Measurements from ENCODE around the gene HDGFL3. TPM values are rescaled to one million over a fixed set of nuclear protein-coding genes. Genes with fewer than 3 reads are reported as not detected.
A peak's percentile ranks its signal among the peaks of the same experiment; 100 is the strongest.

Gene HDGFL3
- total RNA-seq, 1 donor from 2014 or later: 231 TPM

DNA sequence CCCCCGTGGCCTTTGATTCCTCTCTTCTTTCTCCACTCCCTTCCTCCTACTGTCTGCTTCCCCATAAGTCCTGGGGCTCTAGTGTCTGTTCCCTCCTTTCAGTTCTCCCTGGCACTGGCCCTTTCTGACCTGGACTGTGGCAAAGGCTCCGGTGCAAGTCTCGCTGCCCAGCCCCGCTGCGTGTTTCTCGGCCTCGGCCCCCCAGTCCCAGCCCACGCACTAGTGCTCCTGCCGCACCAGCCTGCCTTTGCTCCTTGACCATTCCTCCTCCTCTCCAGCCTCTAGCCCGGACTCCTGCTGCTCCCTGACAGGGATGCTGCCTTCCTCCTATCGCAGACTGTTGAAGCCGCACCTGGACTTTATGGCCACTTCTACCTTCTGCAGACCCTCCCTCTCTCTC is 98.1 kb downstream of the HDGFL3 start:
- H3K4me2 ChIP-seq: no peak overlapping the region
- Mint-ChIP-seq H3K36me3 (no peaks in the 10 kb centered on the region), H3K4me3 (no peak overlapping the region), H3K9me3 (peaks cover 11% of the 10 kb centered on the region), H3K27me3 (ENCODE audit: insufficient read depth, low read depth) (peaks cover 32% of the 10 kb centered on the region), H3K27ac (no peak overlapping the region), H3K4me1 (peaks cover 14% of the 10 kb centered on the region)
- H3K9me3 ChIP-seq (ENCODE audit: low read depth): no peaks in the 10 kb centered on the region
- TF ChIP-seq CTCF (IDR thresholded peaks at IDR 0.05): no peak
- no peak for TF ChIP-seq EZH2phosphoT487 (IDR thresholded peaks at IDR 0.05)
- no peak for TF ChIP-seq EZH2 (IDR thresholded peaks at IDR 0.05)
- DNase-seq (ENCODE audit: low spot score): no peak
- peaks cover 56% of the 10 kb centered on the region for H3K27me3 ChIP-seq
- no peak overlapping the region for H2AFZ ChIP-seq (replicated peaks)
- no peaks in the 10 kb centered on the region for H3K36me3 ChIP-seq
- no peaks in the 10 kb centered on the region for H3K79me2 ChIP-seq (ENCODE audit: low read depth)
- no peaks in the 10 kb centered on the region for H3K4me1 ChIP-seq
- H3K4me3 ChIP-seq: no peak overlapping the region
- H3F3A ChIP-seq (ENCODE audit: low read depth): no peaks in the 10 kb centered on the region
- no peak overlapping the region for H3K9ac ChIP-seq
- H4K20me1 ChIP-seq (ENCODE audit: low read depth): peaks cover 7% of the 10 kb centered on the region
- H3K27ac ChIP-seq: no peak overlapping the region

GRCh38 chr15:83108266-83109219 is 99.1 kb downstream of the HDGFL3 start:
- H3K9ac ChIP-seq: no peak overlapping the region
- no peaks in the 10 kb centered on the region for H3F3A ChIP-seq (ENCODE audit: low read depth)
- Mint-ChIP-seq H3K9me3 (peaks cover 11% of the 10 kb centered on the region), H3K36me3 (no peaks in the 10 kb centered on the region), H3K4me3 (peak overlapping the region; percentile 75), H3K27me3 (ENCODE audit: insufficient read depth, low read depth) (peaks cover 37% of the 10 kb centered on the region), H3K4me1 (peaks cover 14% of the 10 kb centered on the region), H3K27ac (no peak overlapping the region)
- H3K4me3 ChIP-seq: no peak overlapping the region
- H3K9me3 ChIP-seq (ENCODE audit: low read depth): no peaks in the 10 kb centered on the region
- TF ChIP-seq CTCF (IDR thresholded peaks at IDR 0.05): no peak
- TF ChIP-seq EZH2phosphoT487 (IDR thresholded peaks at IDR 0.05): no peak
- no peak for TF ChIP-seq EZH2 (IDR thresholded peaks at IDR 0.05)
- peak overlapping the region; percentile 96 for H3K4me2 ChIP-seq
- DNase-seq (ENCODE audit: low spot score): no peak
- H3K27me3 ChIP-seq: peaks cover 56% of the 10 kb centered on the region
- no peaks in the 10 kb centered on the region for H3K36me3 ChIP-seq
- H3K27ac ChIP-seq: no peak overlapping the region
- no peaks in the 10 kb centered on the region for H3K79me2 ChIP-seq (ENCODE audit: low read depth)
- H3K4me1 ChIP-seq: no peaks in the 10 kb centered on the region
- no peak overlapping the region for H2AFZ ChIP-seq (replicated peaks)
- peaks cover 7% of the 10 kb centered on the region for H4K20me1 ChIP-seq (ENCODE audit: low read depth)

- peaks cover 11% of the 10 kb centered on the region for H3K9me3 Mint-ChIP-seq
- Histone ChIP-seq H3K4me3 (peak overlapping the region; percentile 62), H3F3A (ENCODE audit: low read depth) (no peaks in the 10 kb centered on the region), H3K27me3 (peaks cover 56% of the 10 kb centered on the region), H3K79me2 (ENCODE audit: low read depth) (no peaks in the 10 kb centered on the region), H3K27ac (no peak overlapping the region), H3K4me1 (no peaks in the 10 kb centered on the region), H4K20me1 (ENCODE audit: low read depth) (peaks cover 7% of the 10 kb centered on the region), H2AFZ (replicated peaks) (peak overlapping the region; percentile 72), H3K36me3 (no peaks in the 10 kb centered on the region), H3K9me3 (ENCODE audit: low read depth) (no peaks in the 10 kb centered on the region), H3K9ac (no peak overlapping the region), H3K4me2 (peak overlapping the region; percentile 96)
- peaks cover 8% of the 10 kb centered on the region for H3K4me1 Mint-ChIP-seq
- no peak for DNase-seq (ENCODE audit: low spot score)
- peak overlapping the region; percentile 75 for H3K4me3 Mint-ChIP-seq
- H3K27me3 Mint-ChIP-seq (ENCODE audit: insufficient read depth, low read depth): peaks cover 37% of the 10 kb centered on the region
- TF ChIP-seq EZH2 (IDR thresholded peaks at IDR 0.05): peak; percentile 82
- TF ChIP-seq CTCF (IDR thresholded peaks at IDR 0.05): no peak
- peak; percentile 77 for TF ChIP-seq EZH2phosphoT487 (IDR thresholded peaks at IDR 0.05)
- no peak overlapping the region for H3K27ac Mint-ChIP-seq
- no peaks in the 10 kb centered on the region for H3K36me3 Mint-ChIP-seq
Observed at GRCh38 chr15:83107841-83108181, 99.8 kb downstream of the HDGFL3 start.

All from neural progenitor cell (in vitro differentiated cells).